WTC11 (cell line): Measurements from ENCODE around the gene TNN.

Experiments
- CTCF ChIP-seq: fragments of 200-600 bp; IDR thresholded peaks from 2 replicates; pipeline ENCODE4 v1.8.0; 2022; ENCODE audit warnings: antibody characterized with exemption
- ELF4 ChIP-seq: sonication (generic); formaldehyde crosslinking; IDR thresholded peaks from 2 replicates; pipeline ENCODE4 v1.8.1; 2022; ENCODE audit warnings: low read depth, mild to moderate bottlenecking, moderate library complexity, missing genetic modification reagents
- NFYB ChIP-seq: sonication (generic); formaldehyde crosslinking; conservative IDR thresholded peaks from 2 replicates; pipeline ENCODE4 v1.8.0; 2022; ENCODE audit warnings: low read depth, missing genetic modification reagents
- ZNF423 ChIP-seq: fragments of 250-450 bp; sonication (Bioruptor Pico); IDR thresholded peaks from 2 replicates; pipeline ENCODE4 v2.1.2; 2022; ENCODE audit warnings: mild to moderate bottlenecking, moderate library complexity

DNA sequence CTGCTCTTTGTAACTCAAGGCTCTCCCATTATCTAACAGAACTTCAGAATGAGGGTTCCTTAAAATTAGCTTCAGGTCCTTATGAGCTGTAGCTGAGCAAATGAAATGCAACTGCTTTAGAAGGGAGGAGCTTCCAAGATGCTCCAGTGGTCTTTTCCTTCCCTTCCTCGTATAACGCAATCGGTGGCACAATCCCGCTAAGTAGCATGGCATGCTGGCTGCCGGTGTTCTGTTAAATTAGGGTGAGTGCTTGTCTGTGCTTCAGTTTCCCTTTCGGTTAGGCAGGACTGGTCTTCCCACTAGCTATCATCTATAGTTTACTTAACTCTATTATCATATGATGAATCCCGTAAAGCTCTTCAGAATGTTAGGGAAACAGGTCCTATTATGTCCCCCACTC, 124.0 kb downstream of the TNN start:
- TF ChIP-seq NFYB (CRISPR knock-in tag): no peak
- no peak for TF ChIP-seq CTCF
- no peak for TF ChIP-seq ELF4 (CRISPR knock-in tag)
- TF ChIP-seq ZNF423 (CRISPR knock-in tag): no peak
